ENCODE results near the gene FYB1.
A peak's percentile ranks its signal among the peaks of the same experiment; 100 is the strongest.

FYB1 gene

DNA sequence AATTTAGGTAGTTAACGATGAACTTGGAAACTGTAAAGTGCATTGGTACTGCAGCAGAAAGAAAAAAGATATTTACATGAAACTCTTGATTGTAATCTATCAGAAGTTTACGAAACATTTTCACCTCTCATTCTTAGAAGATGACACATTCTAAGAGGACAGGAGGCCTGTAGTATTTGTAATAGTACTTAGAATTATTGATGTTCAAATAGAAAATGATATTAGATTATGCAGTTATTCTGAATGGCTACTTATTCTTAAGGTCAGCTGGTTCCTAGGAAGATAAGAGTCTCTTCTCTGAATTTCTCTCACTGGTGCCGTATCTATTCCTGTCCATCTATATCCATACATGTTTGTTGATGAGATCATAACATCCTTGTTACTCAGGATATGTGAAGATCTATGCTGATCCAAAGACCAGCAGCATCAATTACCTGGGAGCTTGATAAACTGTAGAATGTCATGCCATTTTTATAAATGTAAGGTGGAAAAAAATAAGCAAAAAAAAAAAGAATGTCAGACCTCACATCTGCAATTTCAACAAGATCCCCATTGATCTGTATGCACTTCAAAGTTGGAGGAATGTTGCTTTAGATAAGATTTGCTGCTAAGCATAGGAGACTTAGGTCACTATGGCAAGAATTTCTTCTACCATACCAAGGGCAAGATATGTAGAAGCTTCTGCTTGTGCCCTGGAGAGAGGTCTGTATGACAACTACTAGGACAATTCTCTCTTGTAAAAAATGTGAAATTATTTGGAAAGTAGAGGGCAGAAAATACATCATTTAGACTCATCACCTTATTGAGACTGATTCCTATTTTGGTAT is 102.8 kb downstream of the FYB1 start:
- DNase-seq, result no peak

DNA sequence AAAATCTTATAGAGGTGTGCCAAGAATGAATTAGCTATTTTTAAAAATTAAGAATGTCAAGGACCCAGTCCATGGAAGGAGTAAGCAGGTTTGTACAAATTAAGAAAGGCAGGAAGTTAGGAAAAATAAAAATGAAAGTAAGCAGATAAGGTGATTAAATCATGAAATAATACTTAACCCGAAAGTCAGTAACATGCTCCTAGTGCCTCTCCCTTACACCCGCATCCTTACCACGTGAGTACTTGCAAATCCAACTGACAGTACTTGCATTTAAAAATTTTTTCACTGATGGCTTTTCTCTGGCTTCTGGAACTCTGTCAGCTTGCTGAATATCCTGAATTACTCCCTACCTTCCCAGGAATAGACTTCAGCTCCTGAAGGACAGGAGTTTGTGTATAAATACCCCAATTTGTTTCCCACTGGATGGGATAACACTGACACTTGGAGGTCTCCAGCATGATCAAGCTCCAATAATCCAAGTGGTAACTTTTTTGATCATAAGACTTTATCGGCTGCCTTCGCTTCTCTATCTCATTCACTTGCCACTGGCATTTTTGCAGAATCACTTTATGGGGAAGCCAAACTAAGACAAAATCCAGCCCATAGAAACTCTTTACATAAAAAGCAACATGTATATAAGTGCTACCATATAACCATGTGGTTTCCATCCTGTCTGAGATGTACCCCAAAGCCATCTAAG is 103.6 kb downstream of the FYB1 start:
- no peak for DNase-seq

DNA sequence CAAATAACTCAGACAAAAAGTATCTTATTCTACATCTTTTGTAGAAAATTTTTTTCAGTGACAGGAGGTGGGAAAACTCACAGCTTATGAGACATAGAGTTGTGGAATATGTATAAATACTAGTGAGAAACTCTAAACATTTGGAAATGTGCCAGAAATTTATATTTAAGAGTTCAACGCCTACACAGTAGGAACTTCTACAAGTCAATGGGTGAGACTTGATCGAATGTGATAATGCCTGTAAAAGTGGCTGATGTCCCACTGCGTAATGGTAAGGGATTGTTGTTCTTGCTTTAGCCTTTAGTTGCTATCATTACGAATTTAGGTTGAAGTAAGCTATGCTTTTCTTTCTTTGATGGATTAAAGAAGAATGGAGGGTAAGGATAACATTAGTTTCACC is 105.2 kb downstream of the FYB1 start:
- no peak for DNase-seq

DNA sequence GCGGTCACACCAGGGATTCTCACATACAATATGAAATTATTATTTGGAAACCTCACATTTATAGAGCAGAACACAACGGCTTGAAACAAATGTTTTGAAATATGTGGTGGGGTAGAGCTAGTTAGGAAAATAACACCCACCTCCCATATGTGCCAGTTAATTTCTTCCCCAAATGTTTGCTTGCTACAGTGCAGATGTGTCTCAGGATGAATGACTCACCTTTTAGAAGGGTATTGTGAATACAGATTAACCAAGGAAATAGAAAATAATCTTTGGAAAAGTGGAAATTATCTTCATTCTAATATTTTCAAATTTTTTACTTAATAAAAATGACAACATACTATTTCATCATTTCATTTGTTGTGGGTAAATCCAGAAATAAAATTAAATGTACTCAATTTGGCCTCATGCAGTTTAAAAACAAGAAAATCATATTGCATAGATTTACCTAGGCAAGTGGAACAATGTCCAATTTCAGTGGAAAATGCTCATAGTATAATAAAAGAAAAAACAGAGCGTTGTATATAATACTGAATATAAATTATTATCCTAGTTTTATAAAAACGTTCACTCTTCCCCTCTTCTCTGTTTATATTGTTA is 105.9 kb downstream of the FYB1 start:
- DNase-seq, result no peak

DNA sequence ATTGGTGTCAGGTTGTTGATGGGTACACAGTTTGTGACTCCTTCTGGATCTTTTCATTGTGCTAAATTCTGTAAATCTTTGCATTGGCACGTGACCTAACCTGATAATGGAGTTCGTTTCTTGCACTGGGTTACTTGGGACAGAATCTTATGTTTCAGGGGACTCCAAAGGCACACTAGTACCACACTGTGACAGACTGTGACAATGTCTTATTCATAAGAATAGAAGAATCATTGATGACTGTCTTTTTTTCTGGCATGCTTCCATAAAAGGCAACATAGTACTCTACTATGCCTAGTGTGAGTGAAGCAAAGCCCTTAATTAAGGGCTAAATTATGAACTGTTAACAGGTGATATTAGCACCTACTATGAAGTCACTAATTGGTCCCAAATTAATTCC is 109.8 kb downstream of the FYB1 start:
- DNase-seq, result no peak

DNA sequence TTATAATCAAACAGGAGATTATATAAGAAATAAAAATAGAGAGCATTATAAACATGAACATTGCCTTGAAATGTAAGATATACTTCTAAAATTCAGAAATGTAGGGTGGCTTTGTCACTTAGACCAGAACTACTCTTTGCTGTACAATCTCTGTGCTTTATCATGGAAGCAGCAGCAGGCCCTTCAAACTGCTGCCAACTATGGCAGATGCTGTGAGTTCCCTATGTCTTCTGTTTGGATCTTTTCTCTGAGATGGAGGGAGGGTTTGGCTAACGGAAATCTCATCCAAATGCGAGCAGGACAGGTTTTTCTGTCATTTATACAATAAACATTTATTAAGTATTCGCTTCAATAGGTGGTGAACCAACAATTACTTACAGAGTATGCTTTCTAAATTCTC is 110.4 kb downstream of the FYB1 start:
- DNase-seq, result no peak

DNA sequence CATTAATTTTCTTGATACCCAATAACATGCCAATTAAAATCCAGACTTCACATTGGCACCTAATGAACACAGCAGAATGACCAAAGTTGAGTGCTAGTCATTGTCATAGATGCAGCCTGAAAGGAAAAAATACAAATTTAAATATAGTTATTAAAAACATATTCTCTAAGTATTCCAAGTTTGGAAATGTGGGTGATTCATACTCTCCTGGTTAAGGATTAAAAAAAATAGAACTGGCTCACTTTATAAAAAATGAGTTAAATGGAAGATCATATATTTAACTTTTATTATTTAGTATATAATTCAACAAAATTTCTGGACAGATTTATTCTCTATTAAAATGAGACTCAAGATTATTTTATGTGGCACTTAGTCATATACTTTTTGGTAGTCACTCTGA is 112.0 kb downstream of the FYB1 start:
- no peak for DNase-seq

DNA sequence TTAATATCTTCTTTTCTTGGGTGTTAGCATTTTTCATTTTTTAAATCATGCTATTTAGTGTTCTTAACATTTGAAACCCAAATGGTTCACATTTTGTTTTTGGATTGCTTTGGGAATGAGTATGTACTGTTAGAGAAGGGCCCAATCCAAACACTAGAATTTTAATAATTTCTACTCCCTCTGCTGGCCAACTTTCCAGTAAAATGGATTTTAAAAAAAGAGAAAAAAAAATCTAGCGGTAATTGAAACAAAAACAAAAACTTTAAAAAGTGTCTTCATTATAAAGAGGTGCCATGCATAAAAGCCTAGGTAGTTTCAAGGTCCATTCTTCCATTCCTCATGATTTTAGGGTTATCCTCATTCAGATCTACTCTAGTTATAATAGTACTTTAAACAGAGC is 113.0 kb downstream of the FYB1 start:
- no peak for DNase-seq

DNA sequence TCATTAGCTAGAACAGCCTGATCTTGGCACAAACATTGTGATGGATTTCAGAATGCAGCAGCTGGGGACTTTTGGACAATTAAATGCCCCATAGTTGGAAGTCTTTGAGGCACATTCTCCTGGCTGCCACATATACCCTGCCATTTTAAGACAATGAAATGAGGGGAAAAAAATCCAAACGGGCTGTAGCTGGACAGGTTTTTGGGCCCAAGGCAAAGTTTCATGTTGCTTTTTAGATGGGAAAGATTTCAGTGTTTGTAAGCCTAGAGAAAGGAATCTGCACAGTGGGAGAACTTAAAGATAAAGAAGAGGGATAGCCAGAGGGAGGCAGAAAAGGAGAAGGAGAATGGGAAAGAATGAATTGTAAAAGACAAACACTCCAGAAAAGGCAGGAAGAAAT is 115.1 kb downstream of the FYB1 start:
- no peak for DNase-seq

DNA sequence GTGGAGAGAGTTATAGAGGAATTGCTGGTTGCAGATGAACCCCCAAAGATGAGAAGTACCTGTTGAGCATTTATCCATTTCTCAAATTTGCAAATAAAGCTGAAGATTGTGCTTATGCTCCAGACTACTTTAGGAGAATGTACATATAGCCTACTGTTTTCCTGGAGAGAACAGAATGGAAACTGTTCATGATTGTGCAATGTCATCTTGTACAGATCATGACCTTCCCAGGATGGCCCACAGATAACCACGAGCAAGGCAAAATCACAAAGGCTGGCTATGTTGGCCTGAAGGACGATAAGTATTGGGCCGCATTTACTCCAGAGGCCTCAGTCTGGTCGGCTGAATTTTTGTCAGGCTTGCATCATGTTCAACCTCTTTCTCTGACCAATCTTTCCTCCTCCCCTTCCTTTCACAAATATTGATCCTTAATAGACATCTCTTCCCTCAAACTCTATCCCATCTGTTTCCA is 116.6 kb downstream of the FYB1 start:
- DNase-seq, result no peak

DNA sequence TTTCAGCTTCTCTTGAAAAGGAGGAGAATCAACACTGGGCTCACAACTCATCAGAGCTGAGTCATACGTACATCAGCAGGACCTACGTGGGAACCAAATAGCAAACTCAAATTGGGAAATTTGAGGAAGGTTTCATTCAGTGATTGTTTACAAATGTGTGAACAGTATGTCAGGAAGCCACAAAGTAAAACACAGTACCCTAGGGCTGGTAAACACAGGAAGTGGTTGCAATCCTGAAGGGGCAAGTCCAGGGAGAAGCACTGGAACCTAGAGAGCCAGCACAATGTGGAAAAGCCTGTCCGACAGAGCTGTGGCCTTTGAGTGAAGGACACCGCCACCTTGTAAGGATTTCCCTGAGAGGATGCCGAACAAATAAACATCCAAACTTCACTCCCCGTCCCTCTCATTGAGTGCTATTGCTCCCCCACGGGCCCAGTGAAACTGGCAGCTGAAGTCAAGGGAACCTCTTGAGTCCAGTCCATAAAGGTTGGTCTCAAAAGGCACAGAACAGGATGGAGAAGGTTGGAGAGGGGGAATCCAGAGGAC is 118.4 kb downstream of the FYB1 start:
- DNase-seq, result no peak

DNA sequence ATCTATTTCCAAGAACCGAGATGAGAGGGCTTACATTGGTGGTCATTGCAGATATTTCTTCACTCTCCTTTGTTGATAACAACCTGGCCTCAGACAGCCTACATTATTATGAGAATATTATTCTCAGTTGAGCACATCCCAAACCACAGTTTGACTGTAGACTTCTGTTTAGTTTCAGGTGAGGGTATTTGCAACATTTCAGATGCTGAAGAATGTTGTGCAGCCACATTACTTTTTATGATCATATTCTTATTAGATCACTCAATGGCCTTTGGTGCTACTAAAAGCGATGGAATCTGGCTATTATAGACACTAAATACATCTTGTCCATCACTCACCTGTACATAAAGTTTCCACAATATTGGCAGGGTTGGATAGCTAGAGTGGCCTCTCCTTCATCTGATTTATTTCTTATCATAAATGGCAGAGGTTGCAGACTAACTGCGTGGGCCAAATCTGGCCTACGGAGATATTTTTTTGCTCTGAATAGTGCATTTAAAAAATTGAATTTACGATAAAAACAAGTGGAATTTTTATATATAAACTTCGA is 119.0 kb downstream of the FYB1 start:
- DNase-seq, result no peak

DNA sequence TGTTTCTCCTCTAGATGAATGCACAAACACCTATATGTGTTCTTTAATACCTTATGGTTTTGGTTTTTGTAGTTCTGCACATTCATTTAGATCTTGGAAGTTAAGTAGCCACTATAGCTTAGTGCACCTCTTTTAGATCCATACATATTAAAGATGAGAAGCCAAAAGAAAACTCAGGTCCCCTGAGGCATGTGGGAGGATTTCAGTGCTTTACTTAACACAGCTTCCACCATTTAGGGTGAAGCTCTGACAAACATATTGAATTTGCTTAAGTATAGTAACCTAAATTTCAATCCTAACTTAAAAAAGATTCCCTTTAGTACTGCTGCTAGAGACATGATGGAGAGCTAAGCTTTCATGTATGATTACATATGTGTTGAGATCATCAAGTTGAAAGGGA is 119.5 kb downstream of the FYB1 start:
- DNase-seq, result no peak

DNA sequence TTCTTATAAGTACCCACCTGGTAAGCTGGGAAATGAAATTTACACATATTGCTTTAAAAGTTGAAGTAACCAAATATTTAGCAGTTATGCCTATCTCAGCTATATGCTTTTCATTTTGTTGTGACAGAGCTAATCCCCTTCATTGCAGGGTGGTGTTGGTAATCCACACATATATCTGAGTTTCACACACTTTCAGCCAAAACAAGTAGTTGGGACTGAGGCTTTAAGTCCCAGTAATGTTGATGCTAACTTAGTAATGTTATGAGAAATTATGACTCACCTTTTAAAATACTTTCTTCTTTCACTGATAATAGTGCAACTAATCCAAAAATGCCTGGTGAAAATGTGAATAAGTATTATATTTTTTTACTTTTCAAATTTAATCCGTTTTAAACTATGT is 126.0 kb downstream of the FYB1 start:
- no peak for DNase-seq

DNA sequence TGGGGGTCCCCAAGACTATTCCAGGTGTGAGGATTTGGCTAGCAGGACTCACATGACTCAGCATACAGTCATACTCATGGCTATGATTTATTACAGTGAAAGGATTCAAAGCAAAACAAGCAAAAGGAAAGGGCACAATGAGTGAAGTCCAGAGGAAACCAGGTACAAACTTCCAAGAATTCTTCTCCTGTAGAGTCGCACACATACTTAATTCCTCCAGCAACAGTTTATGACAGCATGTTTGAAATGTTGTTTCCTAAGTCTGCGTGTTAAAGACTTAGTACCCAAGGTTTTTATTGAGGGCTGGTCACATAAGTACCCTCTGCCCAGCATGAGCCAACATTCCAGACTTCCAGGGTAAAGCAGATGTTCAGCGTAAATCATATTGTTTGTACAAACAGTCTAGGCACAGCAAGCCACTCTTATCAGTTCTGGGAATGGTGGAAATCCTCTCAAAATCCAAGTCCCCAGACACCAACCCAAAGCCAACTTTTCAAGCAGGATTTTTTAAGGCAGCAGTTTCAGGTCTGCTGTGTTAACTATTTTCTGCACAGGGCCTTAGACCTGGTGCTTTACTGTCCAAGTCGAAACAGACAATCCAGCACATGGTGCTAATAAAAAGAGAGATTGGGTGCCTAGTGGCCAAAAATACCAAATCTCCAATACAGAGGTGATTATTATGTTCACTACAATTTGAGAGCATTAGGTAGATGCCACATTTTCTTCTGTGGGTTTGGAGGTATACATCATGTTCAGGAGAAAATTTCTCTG is 126.6 kb downstream of the FYB1 start:
- DNase-seq, result no peak

DNA sequence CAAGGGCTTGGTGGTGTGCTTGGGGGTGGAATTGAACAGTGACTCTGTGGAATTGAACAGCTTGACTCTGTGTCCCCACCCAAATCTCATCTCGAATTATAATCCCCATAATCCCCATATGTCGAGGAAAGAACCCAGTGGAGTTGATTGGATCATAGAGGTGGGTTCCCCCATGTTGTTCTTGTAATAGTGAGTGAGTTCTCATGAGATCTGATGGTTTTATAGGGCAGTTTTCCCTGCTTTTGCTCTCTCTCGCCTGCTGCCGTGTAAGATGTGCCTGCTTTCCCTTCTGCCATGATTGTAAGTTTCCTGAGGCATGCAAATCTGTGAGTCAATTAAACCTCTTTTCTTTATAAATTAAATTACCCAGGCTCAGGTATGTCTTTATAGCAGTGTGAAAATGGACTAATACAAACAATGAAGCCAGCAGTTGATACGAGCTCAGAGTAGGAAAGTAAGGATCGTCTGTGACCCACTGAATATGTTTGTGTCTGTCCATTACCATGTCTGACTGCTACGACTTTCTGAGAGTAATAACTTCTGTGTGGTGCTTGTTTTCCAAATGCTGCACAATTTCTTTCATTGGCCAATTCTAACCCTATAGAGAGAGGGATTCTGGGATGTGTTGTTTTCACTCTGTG is 127.3 kb downstream of the FYB1 start:
- no peak for DNase-seq

DNA sequence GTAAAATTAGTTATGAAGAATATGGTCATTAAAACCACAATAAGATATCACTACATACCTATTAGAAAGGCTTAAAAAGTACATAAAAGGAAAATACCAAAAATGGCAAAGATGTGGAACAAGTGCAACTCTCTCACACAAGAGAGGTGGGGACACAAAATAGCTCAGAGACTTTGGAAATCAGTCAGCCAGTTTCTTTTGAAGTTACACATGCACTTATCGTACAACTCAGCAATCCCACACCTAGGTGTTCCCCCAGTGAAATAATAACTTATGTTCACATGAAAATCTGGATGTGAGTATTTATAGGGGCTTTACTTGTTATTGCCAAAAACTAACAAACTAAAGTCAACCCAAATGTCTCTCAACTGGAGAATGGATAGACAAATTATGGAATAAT is 135.4 kb downstream of the FYB1 start:
- no peak for DNase-seq

DNA sequence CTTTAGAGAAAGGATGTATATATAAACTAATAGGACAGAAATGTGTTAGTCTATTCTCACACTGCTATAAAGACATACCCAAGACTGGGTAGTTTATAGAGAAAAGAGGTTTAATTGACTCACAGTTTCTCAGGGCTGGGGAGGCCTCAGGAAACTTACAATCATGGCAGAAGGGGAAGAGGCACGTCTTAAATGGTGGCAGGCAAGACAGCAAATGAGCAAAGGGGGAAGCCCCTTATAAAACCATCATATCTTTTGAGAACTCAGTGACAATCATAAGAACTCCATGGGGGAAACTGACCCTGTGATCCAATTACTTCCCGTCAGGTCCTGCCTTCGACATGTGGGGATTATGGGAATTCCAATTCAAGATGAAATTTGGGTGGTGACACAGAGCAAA is 136.4 kb downstream of the FYB1 start:
- no peak for DNase-seq

DNA sequence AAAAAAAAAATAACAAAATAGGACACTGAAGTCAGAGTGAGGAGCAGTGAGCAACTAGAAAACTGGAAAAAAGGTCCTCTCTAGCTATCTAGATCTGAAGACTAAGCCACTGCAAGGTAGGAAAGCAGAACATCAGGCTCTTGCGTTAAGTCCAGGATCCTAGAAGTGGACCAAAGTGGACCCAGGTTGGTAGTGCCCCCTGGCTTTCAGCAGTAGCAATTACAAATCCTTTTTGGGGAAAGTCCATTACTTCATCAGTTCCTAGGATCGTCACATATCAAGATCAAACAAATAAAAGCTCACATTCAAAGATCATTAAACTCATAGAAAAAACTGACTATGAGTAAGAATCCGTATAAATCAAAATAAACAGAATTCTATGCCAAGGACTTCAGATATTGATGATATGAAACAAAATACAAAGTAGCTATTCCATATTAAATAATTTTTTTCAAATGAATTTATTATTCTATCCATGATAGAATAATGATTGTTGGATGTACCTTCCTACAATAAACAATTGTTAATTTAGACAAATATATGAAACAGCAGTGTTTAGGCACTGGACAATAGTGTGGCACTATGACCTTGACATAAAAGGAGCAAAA is 138.7 kb downstream of the FYB1 start:
- peak; percentile 27 for DNase-seq

DNA sequence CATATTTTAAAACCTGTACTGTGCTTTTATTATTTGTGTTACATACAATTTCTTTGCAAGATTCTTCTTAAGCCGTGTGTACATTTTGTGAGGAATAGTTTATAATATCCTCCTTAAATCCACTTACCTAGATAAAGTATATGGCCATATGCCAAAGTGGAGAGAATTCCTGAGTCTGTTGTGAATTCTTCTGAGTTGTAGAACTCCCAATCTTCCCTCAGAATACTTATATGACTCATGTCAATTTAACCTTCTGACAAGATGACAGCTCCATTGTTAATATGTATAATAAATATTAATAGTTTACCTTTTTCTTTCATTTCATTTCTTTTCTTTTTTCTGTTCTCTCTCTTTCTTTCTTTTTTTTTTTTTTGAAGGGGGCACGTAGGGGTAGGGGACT is 139.2 kb downstream of the FYB1 start:
- DNase-seq, result no peak

DNA sequence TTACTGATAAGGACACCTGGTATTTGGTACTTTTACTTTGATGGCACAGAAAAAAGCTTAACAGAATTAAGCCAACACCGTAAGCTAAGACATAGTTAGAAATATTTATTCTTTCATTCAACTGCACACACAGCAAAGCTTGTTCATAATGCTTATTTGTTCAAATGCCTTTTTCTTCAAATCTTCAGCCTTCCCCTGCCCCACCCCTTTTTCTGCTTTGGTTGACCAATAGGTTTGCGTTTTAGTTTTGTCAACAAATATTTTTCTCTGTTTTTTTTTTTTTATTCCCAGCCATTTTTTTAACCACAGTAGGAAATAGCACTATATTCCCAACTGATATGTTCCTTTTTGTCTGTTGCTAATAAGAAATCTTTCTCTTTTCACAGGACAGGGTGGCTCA is 140.2 kb downstream of the FYB1 start:
- no peak for DNase-seq

All from stimulated activated CD4-positive, alpha-beta T cell treated with anti-CD3 and anti-CD28 coated beads, Interleukin-1b, Interleukin-23, amount 100 ng/mL, for 48 hours (primary cell).